Motor neuron (in vitro differentiated cells): ENCODE measurements around the gene HABP4. TPM values are rescaled to one million over a fixed set of nuclear protein-coding genes. Genes with fewer than 3 reads are reported as not detected.

Experiments
- ATAC-seq, 8 experiments: fragments of 200-7000 bp; cut with Tn5 transposase; replicated peaks in 6 of 8; 2 replicates each; pipeline ENCODE4 v1.8.0; 2021; ENCODE audit warnings: mild to moderate bottlenecking in 8 of 8, moderate library complexity in 8 of 8
- H3K27ac ChIP-seq, 2 donors: fragments of 250-450 bp; sonication (Bioruptor Pico); 2 replicates each; pipeline ENCODE4 v1.9.0; 2021; ENCODE audit warnings: antibody characterized with exemption in 2 of 2, mild to moderate bottlenecking in 2 of 2, moderate library complexity in 1 of 2
- H3K4me1 ChIP-seq, 2 donors: fragments of 250-450 bp; sonication (Bioruptor Pico); replicated peaks in 1 of 2; 2 replicates each; pipeline ENCODE4 v1.6.1; 2021; ENCODE audit warnings: antibody characterized with exemption in 2 of 2, mild to moderate bottlenecking in 2 of 2, moderate library complexity in 1 of 2
- H3K4me3 ChIP-seq, 5 donors: fragments of 250-450 bp; sonication (Bioruptor Pico); 2 replicates each; pipeline ENCODE4 v1.9.0; 2021; ENCODE audit warnings: antibody characterized with exemption in 5 of 5, mild to moderate bottlenecking in 5 of 5, moderate library complexity in 4 of 5
- WGBS, 10 experiments: fragments of 450-650 bp; shearing (Covaris generic); methylation state at CpG; one replicate each; pipeline ENCODE4 v1.0.0; 2022; 5-methylcytosine and 5-hydroxymethylcytosine counted together
- in situ Hi-C, 9 experiments: fragments of 400-800 bp; cut with MboI; loops; one replicate each; pipeline ENCODE4 v1.15.0; 2021; ENCODE audit warnings: low sequenced_read_pairs in 9 of 9, low pct_unique_long_range_greater_than_20kb in 2 of 9; ENCODE audit not compliant: unreplicated experiment in 9 of 9
- total RNA-seq, 8 experiments: library from RNA; unstranded; fragments of 300-600 nt; gene quantifications; 2 replicates each; pipeline versions ENCODE4 v1.2.3 to v1.2.4, GENCODE V29; 2022

HABP4 gene
- total RNA-seq: 10 to 100 TPM in 6 of 8 experiments, 1 to 10 TPM in 2; 4.0 to 30.2 (median 24.0) TPM

DNA sequence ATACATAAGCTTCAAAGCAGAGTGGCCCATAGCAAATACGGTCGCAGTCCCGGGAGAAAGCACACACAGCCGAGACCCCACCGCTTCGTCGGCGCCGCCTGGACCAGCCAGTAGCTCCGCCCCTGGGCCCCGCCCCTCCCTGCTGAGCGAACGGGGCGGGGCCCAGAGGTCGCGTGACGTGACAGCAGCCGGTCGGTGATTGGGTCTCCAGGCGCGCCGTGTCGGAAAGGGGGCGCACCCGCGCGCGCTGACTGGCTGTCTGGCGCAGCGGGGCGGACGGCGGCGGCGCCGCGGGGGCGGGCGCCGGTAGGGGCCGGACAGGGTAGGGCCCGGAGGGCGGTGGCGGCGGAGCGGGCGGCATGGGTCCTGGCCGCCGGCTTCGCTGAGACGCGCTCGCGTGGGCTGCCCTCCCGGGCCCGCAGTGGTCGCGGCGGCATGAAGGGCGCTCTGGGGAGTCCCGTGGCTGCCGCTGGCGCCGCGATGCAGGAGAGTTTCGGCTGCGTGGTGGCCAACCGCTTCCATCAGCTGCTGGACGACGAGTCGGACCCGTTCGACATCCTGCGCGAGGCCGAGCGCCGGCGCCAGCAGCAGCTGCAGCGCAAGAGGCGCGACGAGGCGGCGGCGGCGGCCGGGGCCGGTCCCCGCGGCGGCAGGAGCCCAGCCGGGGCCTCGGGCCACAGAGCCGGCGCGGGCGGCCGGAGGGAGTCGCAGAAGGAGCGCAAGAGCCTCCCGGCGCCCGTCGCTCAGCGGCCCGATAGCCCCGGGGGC lies at the start of gene HABP4:
Gene HABP4, plus strand, starts transcription at position 325 of the 768 bp plus-strand sequence. Its CDS starts 111 bp downstream, at position 436.
- 1% methylated on average over 12 of the region's 108 CpGs; no CpG with 5 or more reads in 9 of the 10 experiments for whole genome bisulfite sequencing, 10 experiments
- peak; percentile 96 to 98 (median 96) for ATAC-seq
- peak within 1 kb of the TSS; percentile 46 to 55 for H3K27ac ChIP-seq
- in situ Hi-C loops: loop anchor here in 3 of 9 experiments (25.0 kb wide), 3 partner anchors 137 to 212 kb away; partner anchors contain the start of genes PRXL2C (in 2 of the 3) and CDC14B (in 1 of the 3)
- peaks cover 14 to 20% of the 10 kb centered on the region in 2 donors for H3K4me1 ChIP-seq
- H3K4me3 ChIP-seq: peak within 1 kb of the TSS; percentile 49 to 70 (median 63)

- no peak for ATAC-seq
- WGBS, 10 experiments: 50 to 100% (median 87%) methylated on average over 2 to 9 of the region's 9 CpGs; no CpG with 5 or more reads in 1 of the 10 experiments
- H3K4me1 ChIP-seq: peaks cover 2% of the 10 kb centered on the region in 2 donors
- no peak overlapping the region for H3K4me3 ChIP-seq
- in situ Hi-C loops: no loop called here
- H3K27ac ChIP-seq: no peak overlapping the region
Observed at GRCh38 chr9:96408409-96409280, 41.3 kb upstream of the HABP4 start.

DNA sequence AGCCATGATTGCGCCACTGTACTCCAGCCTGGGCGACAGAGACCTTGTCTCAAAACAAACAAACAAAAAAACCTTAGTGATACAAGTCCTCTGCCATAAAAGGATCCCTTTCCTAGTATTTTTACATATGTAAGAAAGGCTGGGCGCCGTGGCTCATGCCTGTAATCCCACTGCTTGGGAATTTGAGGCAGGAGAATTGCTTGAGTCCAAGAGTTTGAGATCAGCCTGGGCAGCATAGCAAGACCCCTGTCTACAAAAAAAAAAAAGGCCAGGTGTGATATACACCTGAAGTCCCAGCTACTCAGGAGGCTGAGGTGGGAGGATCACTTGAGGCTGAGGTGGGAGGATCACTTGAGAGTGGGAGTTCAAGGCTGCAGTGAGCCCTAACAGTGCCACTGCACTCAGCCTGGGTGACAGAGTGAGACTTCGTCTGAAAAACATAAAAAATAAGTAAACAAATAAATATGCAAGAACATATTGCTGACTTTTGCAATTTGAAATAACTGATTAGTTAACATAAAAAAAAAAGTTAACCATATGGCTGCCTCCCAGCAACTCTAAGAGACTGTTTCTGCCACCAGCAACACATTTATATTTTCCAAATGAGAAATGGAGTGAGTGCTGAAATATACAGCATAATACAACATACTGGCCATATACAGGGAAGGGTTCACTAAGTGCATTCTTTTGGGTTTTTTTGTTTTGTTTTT lies 38.7 kb upstream of the HABP4 start:
- Histone ChIP-seq H3K27ac (no peak overlapping the region), H3K4me3 (no peak overlapping the region), H3K4me1 (peaks cover 2 to 6% of the 10 kb centered on the region in 2 donors)
- in situ Hi-C loops: no loop called here
- WGBS, 10 experiments: 44 to 100% (median 93%) methylated on average over 1 to 5 of the region's 5 CpGs; no CpG with 5 or more reads in 2 of the 10 experiments
- ATAC-seq: no peak

DNA sequence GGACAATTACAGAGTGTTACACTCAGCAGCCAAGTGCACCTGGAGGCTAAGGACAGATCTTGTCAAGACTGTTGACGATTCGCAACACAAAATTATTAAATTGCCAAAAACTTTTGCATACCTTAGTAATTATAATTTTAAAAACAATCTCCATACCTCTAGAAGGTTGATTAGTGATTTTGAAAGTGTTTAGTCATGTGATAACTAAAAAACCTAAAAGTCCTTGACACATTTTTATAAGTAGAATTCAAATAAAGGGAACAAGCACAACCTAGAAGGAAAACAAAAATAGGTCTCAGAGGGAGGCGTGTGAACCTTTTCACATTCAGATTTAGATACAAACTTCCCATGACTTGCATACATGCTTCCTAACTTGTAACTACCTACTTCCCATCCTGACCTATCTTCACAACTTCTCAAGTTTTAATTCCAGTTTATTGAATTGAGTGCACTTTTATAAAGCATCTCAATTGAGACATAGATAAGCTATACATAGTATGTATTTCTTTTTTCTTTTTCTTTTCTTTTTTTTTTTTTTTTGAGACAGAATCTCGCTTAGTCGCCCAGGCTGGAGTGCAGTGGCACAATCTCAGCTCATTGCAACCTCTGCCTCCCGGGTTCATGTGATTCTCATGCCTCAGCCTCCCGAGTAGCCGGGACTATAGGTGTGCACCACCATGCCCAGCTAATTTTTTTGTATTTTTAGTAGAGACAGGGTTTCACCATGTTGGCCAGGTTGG lies 37.6 kb upstream of the HABP4 start:
- ATAC-seq: no peak
- WGBS, 10 experiments: 83 to 100% (median 92%) methylated on average over 1 to 8 of the region's 8 CpGs
- in situ Hi-C loops: no loop called here
- Histone ChIP-seq H3K4me3 (no peak overlapping the region), H3K27ac (no peak overlapping the region), H3K4me1 (peaks cover 2 to 10% of the 10 kb centered on the region in 2 donors)

DNA sequence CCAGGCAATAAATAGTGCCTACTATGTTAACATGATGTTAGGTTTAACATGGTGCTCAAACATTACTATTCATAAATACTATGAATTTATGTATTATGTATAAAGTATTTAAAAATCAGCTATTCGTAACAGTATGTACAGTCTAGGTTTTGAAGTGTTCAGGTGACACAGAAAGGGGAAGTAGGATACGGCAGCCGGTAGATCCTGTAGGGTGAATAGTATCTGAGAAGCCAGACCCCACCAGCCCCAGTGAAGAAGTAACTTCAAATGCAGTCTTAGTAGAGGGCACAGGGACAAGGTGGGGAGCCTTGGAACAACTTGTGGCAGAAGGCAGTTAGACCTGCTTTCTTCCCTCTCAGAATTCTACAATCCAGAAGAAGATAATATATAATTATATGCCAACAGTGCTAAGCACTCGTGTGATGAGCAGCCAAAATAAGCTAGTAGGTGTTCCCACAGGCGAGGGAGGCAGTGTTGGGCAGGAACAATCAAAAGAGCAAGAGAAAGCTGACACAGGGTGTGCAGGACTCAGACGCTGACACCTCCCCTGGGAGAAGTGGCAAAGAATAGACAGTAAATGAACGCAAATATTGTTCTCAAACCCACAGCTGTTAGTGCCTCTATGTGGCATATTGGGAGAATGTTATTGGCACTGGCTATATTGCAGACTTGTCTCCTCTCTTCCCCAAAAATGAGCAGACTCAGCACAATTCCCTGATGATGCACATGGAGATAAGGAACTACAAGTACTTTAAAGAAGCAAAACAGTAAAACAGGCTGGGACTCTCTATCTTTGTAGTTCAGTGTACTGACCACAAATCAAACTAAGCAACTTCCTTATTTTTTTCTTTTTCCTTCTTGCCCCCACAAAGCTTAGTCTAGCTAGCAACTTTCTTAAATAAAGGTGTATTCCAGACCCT lies 36.4 kb upstream of the HABP4 start:
- Histone ChIP-seq H3K4me3 (no peak overlapping the region), H3K4me1 (peaks cover 2 to 10% of the 10 kb centered on the region in 2 donors), H3K27ac (no peak overlapping the region)
- 48 to 100% (median 78%) methylated on average over 1 to 6 of the region's 7 CpGs; no CpG with 5 or more reads in 1 of the 10 experiments for WGBS, 10 experiments
- ATAC-seq: no peak
- in situ Hi-C loops: no loop called here

DNA sequence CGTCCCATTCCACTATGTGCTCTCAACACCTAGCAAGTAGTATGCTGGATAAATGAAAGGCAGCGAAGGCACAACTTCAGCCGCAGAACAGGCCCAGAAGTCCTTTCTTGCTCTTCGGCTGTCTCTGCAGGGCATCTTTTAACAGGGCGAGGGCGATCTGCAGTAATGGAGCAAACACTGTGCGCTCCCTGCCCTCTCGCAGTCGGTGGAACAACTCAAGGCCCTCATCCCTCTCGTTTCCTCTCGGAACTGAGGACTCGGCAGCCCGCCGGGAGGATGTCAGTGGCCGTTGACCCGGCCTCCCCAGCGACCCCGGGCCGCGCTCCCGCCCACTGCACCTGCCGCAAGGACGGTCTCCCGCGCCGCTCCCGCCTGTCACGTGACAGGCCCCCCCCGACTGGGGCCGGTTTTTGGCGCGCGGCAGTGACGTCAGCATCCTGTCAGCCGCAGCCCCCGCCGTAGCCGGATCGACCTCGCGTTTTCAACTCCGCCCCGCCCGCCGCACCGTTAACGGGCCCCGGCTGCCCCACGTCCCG lies 32.9 kb upstream of the HABP4 start:
- Histone ChIP-seq H3K4me1 (peaks cover 15 to 26% of the 10 kb centered on the region in 2 donors), H3K4me3 (peak overlapping the region; percentile 68 to 95 (median 87)), H3K27ac (peak overlapping the region; percentile 80 to 86)
- in situ Hi-C loops: no loop called here
- peak; percentile 3 to 11 (median 7) for ATAC-seq
- 0% methylated on average over 1 to 8 of the region's 50 CpGs; no CpG with 5 or more reads in 1 of the 10 experiments for WGBS, 10 experiments

DNA sequence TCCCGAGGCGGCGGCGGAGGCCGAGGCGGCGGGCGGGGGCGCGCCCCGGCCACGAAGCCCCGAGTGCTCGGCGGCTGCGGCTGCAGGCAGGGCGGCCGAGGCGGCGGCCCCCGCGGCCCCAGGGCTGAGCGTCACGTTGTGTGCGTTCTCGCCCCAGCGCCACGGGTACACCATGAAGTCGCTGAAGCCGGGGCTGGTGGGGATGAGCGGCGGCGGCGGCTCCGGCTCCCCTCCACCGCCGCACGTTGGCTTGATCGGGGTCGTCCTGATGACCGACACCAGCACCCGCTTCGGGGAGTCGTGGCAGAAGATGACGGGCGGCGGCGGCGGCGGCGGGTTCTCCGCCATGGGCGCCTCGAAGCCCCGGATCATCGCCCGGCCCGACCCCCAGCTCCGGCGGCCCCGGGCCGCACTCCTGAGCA lies 32.3 kb upstream of the HABP4 start:
- H3K4me1 ChIP-seq: peaks cover 15 to 26% of the 10 kb centered on the region in 2 donors
- no peak for ATAC-seq
- peak overlapping the region; percentile 68 to 95 (median 87) for H3K4me3 ChIP-seq
- peak overlapping the region; percentile 80 to 86 for H3K27ac ChIP-seq
- WGBS, 10 experiments: 0% methylated on average over 4 of the region's 62 CpGs; no CpG with 5 or more reads in 9 of the 10 experiments
- in situ Hi-C loops: no loop called here

DNA sequence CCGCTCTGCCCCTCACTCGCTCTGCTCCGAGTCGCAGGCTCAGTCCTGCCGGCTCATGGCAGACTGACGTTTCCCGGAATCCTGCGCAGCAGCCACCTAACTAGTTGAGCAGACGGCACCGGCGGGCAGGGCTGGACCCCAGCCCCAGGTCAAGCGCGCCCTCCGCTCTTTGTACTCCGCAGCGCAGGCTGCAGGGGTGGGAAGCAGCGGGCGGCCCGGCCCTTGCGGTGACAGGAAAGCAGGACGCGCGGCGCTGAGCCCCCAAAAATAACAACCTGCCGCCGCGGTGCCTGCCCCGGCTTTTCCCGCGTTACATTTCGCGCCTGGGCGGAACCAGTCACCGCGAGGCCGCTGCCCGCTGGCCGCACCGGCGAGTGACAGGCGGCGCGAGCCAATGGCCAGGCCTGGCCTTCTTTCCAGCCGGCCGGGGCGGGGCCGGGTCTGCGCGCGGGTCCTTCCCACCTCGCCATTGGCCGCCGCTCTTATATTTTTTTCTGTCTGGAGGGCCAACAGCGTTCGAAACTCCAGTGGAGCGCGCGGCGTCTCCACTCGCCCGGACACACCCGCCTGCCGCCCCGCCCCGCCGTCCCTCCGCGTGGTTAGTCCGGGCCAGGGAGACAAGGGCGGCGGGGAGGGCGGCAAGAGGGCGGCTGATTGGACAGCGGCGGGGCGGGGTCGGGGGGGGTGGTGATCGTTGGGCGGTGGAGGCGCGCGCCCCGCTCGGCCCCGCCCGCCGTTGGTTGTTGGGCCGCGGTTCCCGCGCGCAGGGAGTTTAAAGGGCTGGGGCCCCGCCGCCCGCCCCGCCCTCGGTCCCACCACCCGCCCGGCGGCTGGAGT lies 31.7 kb upstream of the HABP4 start, which contains the start of gene ZNF367:
Gene ZNF367, minus strand, starts transcription at position 288 of the 837 bp plus-strand sequence. CDS start 338 bp downstream, outside the sequence.
- Histone ChIP-seq H3K4me3 (peak within 1 kb of the TSS; percentile 68 to 95 (median 87)), H3K27ac (peak within 1 kb of the TSS; percentile 80 to 86), H3K4me1 (peaks cover 15 to 26% of the 10 kb centered on the region in 2 donors)
- peak; percentile 83 to 87 (median 84) for ATAC-seq
- 0 to 7% (median 0%) methylated on average over 3 to 21 of the region's 100 CpGs; no CpG with 5 or more reads in 6 of the 10 experiments for WGBS, 10 experiments
- in situ Hi-C loops: no loop called here

DNA sequence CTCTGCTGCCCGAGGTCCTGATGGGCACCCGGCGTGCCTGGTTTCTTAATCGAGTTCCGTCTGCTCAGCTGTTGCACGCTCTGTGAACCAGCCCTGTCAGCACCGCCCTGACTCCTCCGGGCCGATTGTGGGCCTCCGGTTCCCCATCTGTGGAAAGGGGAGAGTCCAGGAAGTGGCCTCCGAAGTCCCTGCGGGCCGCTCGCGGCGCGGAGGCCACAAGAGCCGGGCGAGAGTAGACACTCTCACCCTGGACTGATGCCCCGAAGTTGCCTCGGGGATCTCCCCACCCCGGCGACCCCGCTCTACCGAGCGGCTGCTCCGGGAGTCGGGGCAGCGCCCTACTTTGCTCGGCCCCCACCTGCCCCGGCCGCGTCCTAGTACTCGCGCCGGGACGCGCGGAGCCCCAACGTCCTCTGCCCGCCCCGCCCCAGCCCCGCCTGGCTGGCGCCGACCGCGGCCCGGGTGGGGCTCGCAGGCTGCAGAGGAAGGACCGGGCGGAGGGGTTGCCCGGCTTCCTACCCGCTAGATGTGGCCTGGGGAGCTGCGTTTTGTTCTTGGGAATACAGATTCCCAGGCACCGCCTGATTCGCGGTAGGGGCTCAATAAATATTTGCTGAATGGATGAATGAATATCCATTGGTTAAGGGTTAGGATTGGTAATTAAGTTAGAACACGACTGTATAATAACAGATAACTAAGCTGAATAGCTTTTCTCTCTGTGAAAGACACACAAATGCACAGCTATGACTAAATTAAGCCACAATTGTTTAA lies 30.9 kb upstream of the HABP4 start:
- in situ Hi-C loops: no loop called here
- Histone ChIP-seq H3K27ac (peak overlapping the region; percentile 49 to 73), H3K4me1 (peaks cover 12 to 20% of the 10 kb centered on the region in 2 donors), H3K4me3 (peak overlapping the region; percentile 68 to 95 (median 87))
- peak; percentile 22 to 51 (median 39) for ATAC-seq
- 0 to 20% (median 0%) methylated on average over 1 to 4 of the region's 58 CpGs; no CpG with 5 or more reads in 2 of the 10 experiments for WGBS, 10 experiments

DNA sequence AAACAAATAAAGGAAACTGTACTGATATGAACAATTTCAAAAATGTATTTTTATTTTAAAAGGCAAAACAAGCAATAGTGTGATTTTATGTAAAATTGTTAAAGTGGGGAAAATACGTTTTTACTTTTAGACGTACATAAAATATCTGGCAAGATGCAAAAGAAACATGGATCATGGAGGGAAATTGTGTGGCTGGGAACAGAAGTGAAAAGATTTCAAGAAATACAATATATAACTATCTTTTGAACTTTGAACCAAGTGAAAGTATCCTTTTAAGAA lies 30.3 kb upstream of the HABP4 start:
- ATAC-seq: no peak
- Histone ChIP-seq H3K4me3 (peak overlapping the region; percentile 68 to 95 (median 87)), H3K4me1 (peaks cover 12 to 20% of the 10 kb centered on the region in 2 donors), H3K27ac (no peak overlapping the region)
- in situ Hi-C loops: no loop called here
- 0 to 48% (median 21%) methylated on average over 2 of the region's 2 CpGs; no CpG with 5 or more reads in 1 of the 10 experiments for WGBS, 10 experiments
